Tibial nerve (tissue), 4 donors: ENCODE measurements around the gene PCMT1. TPM values are rescaled to one million over a fixed set of nuclear protein-coding genes. Genes with fewer than 3 reads are reported as not detected.

Source experiments
- DNase-seq, 2 donors: peaks; one replicate each; pipeline ENCODE4 v3.0.0-alpha.2; 2019; ENCODE audit warnings: low spot score in 2 of 2
- H3K27ac ChIP-seq, 4 donors: fragments of 200-600 bp; sonication (generic) in 3 of 4; one replicate each; pipeline ENCODE4 v1.5.1; 2017 to 2019; ENCODE audit warnings: mild to moderate bottlenecking in 1 of 4
- H3K27me3 ChIP-seq, 2 donors: fragments of 200-600 bp; sonication (generic) in 1 of 2; one replicate each; pipeline versions ENCODE4 v1.5.1 to v1.6.0; 2017 to 2019
- H3K36me3 ChIP-seq, 3 donors: fragments of 200-600 bp; sonication (generic); one replicate each; pipeline ENCODE4 v1.5.1; 2018 to 2019
- H3K4me1 ChIP-seq, 4 donors: fragments of 200-600 bp; sonication (generic) in 3 of 4; one replicate each; pipeline ENCODE4 v1.5.1; 2017 to 2019
- H3K4me3 ChIP-seq, 4 donors: fragments of 200-600 bp; sonication (generic) in 3 of 4; one replicate each; pipeline ENCODE4 v1.5.1; 2017 to 2019; ENCODE audit warnings: mild to moderate bottlenecking in 1 of 4, moderate library complexity in 1 of 4
- H3K9me3 ChIP-seq, 4 donors: fragments of 200-600 bp; sonication (generic) in 3 of 4; one replicate each; pipeline ENCODE4 v1.5.1; 2017 to 2019
- EP300 ChIP-seq, 2 donors: sonication (generic); formaldehyde crosslinking; IDR thresholded peaks; one replicate each; pipeline ENCODE4 v1.6.1; 2017; ENCODE audit warnings: antibody characterized with exemption in 2 of 2, mild to moderate bottlenecking in 1 of 2
- POLR2A ChIP-seq, 2 donors: fragments of 450-650 bp; IDR thresholded peaks; one replicate each; pipeline ENCODE4 v1.6.1; 2017; ENCODE audit warnings: antibody characterized with exemption in 2 of 2, mild to moderate bottlenecking in 2 of 2, moderate library complexity in 2 of 2
- WGBS, 2 donors: methylation state at CpG; one replicate each; pipeline ENCODE4 v1.1.5; 2018; 5-methylcytosine and 5-hydroxymethylcytosine counted together
- total RNA-seq, 4 donors: library from RNA; depleted of rRNA; stranded (reverse); fragments of >200 nt; gene quantifications; one replicate each; pipeline ENCODE4 v1.1.0, GENCODE V29; 2016
- TF ChIP-seq, protein P1 (sequence below), 5 experiments: fragments of 200-600 bp in 3 of 5; fragments of 450-650 bp in 2 of 5; sonication (generic) in 3 of 5; IDR thresholded peaks; one replicate each; pipeline ENCODE4 v1.5.1; 2016 to 2019; ENCODE audit warnings: antibody characterized with exemption in 5 of 5, mild to moderate bottlenecking in 3 of 5, moderate library complexity in 2 of 5

PCMT1 gene
- total RNA-seq, 4 donors from 2014 or later: 85.0 to 135 (median 88.5) TPM

DNA sequence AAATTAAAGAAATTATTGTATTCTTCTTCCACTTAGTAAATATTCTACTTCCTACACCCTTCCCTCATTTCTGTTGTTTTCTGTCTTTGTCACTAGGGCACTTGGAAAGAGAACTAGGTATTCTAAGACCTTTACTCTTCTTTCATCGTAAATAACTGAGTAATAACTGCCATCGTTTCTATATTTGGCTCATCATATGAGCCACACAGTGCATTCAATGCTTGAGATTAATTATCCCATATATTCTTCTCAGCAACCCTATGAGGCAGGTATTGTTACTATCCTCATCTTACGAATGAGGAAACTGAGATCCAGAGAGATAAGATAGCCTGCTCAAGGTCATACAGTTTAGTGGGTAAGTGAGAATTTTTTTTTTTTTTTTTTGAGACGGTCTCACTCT is 75.8 kb downstream of the PCMT1 start:
- no peak for TF ChIP-seq EP300 (IDR thresholded peaks at IDR 0.05)

DNA sequence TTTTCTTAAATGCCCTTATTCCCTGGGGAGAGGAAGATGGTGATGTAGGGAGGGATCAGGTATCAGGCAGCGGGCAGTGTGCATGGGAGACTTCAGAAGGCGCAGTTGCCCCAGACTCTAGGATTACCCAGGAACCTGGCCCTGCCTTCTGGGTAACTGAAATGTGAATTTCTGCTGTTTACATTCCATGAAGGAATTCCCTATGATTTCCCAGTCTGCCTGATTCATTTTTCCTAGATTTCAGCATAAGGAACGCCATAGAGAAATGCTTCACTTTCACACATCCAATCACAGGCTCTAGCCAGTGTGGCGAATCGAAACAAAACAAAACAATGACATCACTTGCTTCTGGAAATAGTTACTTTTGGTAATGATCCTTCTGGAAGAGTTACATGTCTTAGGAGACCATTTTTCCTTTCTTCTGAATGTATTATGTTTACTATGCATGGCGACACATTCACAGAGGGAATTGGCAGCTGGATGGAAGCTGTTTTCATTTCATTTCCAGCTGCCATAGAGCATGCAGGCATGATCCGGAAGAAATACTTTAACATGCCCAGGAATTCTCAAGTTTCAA is 81.3 kb downstream of the PCMT1 start:
- H3K27me3 ChIP-seq: no peaks in the 10 kb centered on the region
- H3K4me3 ChIP-seq: peak overlapping the region in 3 of 4 donors; percentile 24 to 27 (median 25)
- peak overlapping the region; percentile 18 to 89 (median 56) for H3K27ac ChIP-seq
- WGBS, 2 donors: 41 to 45% methylated on average over 7 of the region's 7 CpGs
- no peak for DNase-seq
- H3K4me1 ChIP-seq: peaks cover 0 to 19% (median 3%) of the 10 kb centered on the region in 4 donors
- TF ChIP-seq, protein P1, sequence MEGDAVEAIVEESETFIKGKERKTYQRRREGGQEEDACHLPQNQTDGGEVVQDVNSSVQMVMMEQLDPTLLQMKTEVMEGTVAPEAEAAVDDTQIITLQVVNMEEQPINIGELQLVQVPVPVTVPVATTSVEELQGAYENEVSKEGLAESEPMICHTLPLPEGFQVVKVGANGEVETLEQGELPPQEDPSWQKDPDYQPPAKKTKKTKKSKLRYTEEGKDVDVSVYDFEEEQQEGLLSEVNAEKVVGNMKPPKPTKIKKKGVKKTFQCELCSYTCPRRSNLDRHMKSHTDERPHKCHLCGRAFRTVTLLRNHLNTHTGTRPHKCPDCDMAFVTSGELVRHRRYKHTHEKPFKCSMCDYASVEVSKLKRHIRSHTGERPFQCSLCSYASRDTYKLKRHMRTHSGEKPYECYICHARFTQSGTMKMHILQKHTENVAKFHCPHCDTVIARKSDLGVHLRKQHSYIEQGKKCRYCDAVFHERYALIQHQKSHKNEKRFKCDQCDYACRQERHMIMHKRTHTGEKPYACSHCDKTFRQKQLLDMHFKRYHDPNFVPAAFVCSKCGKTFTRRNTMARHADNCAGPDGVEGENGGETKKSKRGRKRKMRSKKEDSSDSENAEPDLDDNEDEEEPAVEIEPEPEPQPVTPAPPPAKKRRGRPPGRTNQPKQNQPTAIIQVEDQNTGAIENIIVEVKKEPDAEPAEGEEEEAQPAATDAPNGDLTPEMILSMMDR (IDR thresholded peaks at IDR 0.05): no peak
- TF ChIP-seq POLR2A (IDR thresholded peaks at IDR 0.05): no peak
- TF ChIP-seq EP300 (IDR thresholded peaks at IDR 0.05): no peak
- peaks cover 0 to 37% (median 2%) of the 10 kb centered on the region in 3 donors for H3K36me3 ChIP-seq
- no peaks in the 10 kb centered on the region for H3K9me3 ChIP-seq

More for the DNA sequence above, 75.8 kb downstream of the PCMT1 start:
- Histone ChIP-seq H3K4me1 (peaks cover 0 to 2% (median 0%) of the 10 kb centered on the region in 4 donors), H3K9me3 (no peaks in the 10 kb centered on the region), H3K36me3 (peaks cover 0 to 69% (median 0%) of the 10 kb centered on the region in 3 donors), H3K27ac (no peak overlapping the region), H3K4me3 (no peak overlapping the region), H3K27me3 (no peaks in the 10 kb centered on the region)
- DNase-seq: no peak
- WGBS, 2 donors: 87 to 88% methylated on average over 4 of the region's 4 CpGs

GRCh38 chr6:149831308-149831820 is 81.8 kb downstream of the PCMT1 start:
- Histone ChIP-seq H3K4me1 (peaks cover 0 to 19% (median 3%) of the 10 kb centered on the region in 4 donors), H3K4me3 (peak overlapping the region in 3 of 4 donors; percentile 24 to 27 (median 25)), H3K27ac (peak overlapping the region; percentile 18 to 89 (median 56)), H3K9me3 (no peaks in the 10 kb centered on the region), H3K27me3 (no peaks in the 10 kb centered on the region), H3K36me3 (peaks cover 0 to 37% (median 2%) of the 10 kb centered on the region in 3 donors)
- DNase-seq: no peak
- TF ChIP-seq, protein P1 (IDR thresholded peaks at IDR 0.05): no peak
- TF ChIP-seq EP300 (IDR thresholded peaks at IDR 0.05) (peak in 1 of 2 donors; percentile 14), POLR2A (IDR thresholded peaks at IDR 0.05) (no peak)
- WGBS, 2 donors: 49 to 51% methylated on average over 6 of the region's 6 CpGs

- Histone ChIP-seq H3K27ac (no peak overlapping the region), H3K4me3 (no peak overlapping the region), H3K36me3 (peaks cover 0 to 38% (median 2%) of the 10 kb centered on the region in 3 donors), H3K4me1 (peaks cover 0 to 19% (median 3%) of the 10 kb centered on the region in 4 donors), H3K27me3 (no peaks in the 10 kb centered on the region), H3K9me3 (no peaks in the 10 kb centered on the region)
- WGBS, 2 donors: 91 to 92% methylated on average over 3 of the region's 3 CpGs
- no peak for DNase-seq
- TF ChIP-seq, protein P1 (IDR thresholded peaks at IDR 0.05): no peak
- no peak for TF ChIP-seq POLR2A (IDR thresholded peaks at IDR 0.05)
Observed at GRCh38 chr6:149833651-149834050, 84.1 kb downstream of the PCMT1 start.

GRCh38 chr6:149834513-149835481 is 85.3 kb downstream of the PCMT1 start:
- Histone ChIP-seq H3K4me1 (peaks cover 0 to 19% (median 3%) of the 10 kb centered on the region in 4 donors), H3K36me3 (peaks cover 0 to 30% (median 2%) of the 10 kb centered on the region in 3 donors), H3K27me3 (no peaks in the 10 kb centered on the region), H3K4me3 (no peak overlapping the region), H3K27ac (no peak overlapping the region), H3K9me3 (no peaks in the 10 kb centered on the region)
- TF ChIP-seq, protein P1 (IDR thresholded peaks at IDR 0.05): peak; percentile 84 to 93 (median 87)
- no peak for TF ChIP-seq POLR2A (IDR thresholded peaks at IDR 0.05)
- no peak for TF ChIP-seq EP300 (IDR thresholded peaks at IDR 0.05)
- peak; percentile 61 to 96 for DNase-seq
- WGBS, 2 donors: 58 to 60% methylated on average over 5 of the region's 5 CpGs
